ENCODE results near the gene KATNIP. TPM values are rescaled to one million over a fixed set of nuclear protein-coding genes. Genes with fewer than 3 reads are reported as not detected.

The KATNIP gene
- total and polyA plus RNA-seq, 2 donors (not counting 1 experiment from before 2014, with no cell fraction given): 11.4 to 22.8 TPM

GRCh38 chr16:27505297-27506236 is 44.4 kb upstream of the KATNIP start:
- Histone ChIP-seq H3K36me3 (ENCODE audit: control insufficient read depth, insufficient read depth, low read length) (peaks cover 25% of the 10 kb centered on the region), H3K27me3 (ENCODE audit: control insufficient read depth, insufficient read depth, low read length) (no peaks in the 10 kb centered on the region)
- no peak for DNase-seq (ENCODE audit: low read depth in 2 of 2)

GRCh38 chr16:27506771-27507170 is 43.2 kb upstream of the KATNIP start:
- DNase-seq (ENCODE audit: low read depth in 2 of 2): no peak
- H4K20me1 ChIP-seq (ENCODE audit: control insufficient read depth, extremely low read depth, insufficient read depth, low read length): no peaks in the 10 kb centered on the region
- H3K79me2 ChIP-seq (ENCODE audit: control insufficient read depth, insufficient read depth, low read length): no peaks in the 10 kb centered on the region
- no peak overlapping the region for H3K9ac ChIP-seq (ENCODE audit: insufficient read depth, low read length)
- H3K27me3 ChIP-seq (ENCODE audit: control insufficient read depth, insufficient read depth, low read length): no peaks in the 10 kb centered on the region
- no peaks in the 10 kb centered on the region for H3K9me3 ChIP-seq (ENCODE audit: control insufficient read depth, insufficient read depth, low read depth, low read length)
- no peak overlapping the region for H2AFZ ChIP-seq (ENCODE audit: low read length)
- no peak overlapping the region for H3K4me3 ChIP-seq (replicated peaks in 1 of 4; ENCODE audit: control extremely low read depth in 1 of 4, insufficient read depth in 1 of 4, low read depth in 3 of 4, low read length in 4 of 4)
- no peaks in the 10 kb centered on the region for H3K4me1 ChIP-seq (ENCODE audit: control insufficient read depth, extremely low read depth, insufficient read depth, low read length)
- H3K4me2 ChIP-seq (ENCODE audit: extremely low read depth, insufficient read depth, low read length): no peak overlapping the region
- H3K27ac ChIP-seq (ENCODE audit: insufficient read depth, low read length): no peak overlapping the region
- no peak for TF ChIP-seq EZH2 (IDR thresholded peaks at IDR 0.05; ENCODE audit: low read length, missing control alignments)
- TF ChIP-seq CTCF (conservative IDR thresholded peaks at IDR 0.05 in 1 of 2, IDR thresholded peaks at IDR 0.05 in 1 of 2; ENCODE audit: low read depth in 1 of 2, low read length in 2 of 2): no peak
- peaks cover 22% of the 10 kb centered on the region for H3K36me3 ChIP-seq (ENCODE audit: control insufficient read depth, insufficient read depth, low read length)

More at GRCh38 chr16:27505297-27506236, 44.4 kb upstream of the KATNIP start:
- Histone ChIP-seq H3K4me1 (ENCODE audit: control insufficient read depth, extremely low read depth, insufficient read depth, low read length) (no peaks in the 10 kb centered on the region), H3K79me2 (ENCODE audit: control insufficient read depth, insufficient read depth, low read length) (no peaks in the 10 kb centered on the region), H3K9me3 (ENCODE audit: control insufficient read depth, insufficient read depth, low read depth, low read length) (no peaks in the 10 kb centered on the region), H2AFZ (ENCODE audit: low read length) (no peak overlapping the region), H4K20me1 (ENCODE audit: control insufficient read depth, extremely low read depth, insufficient read depth, low read length) (no peaks in the 10 kb centered on the region), H3K27ac (ENCODE audit: insufficient read depth, low read length) (no peak overlapping the region), H3K4me3 (replicated peaks in 1 of 4; ENCODE audit: control extremely low read depth in 1 of 4, insufficient read depth in 1 of 4, low read depth in 3 of 4, low read length in 4 of 4) (no peak overlapping the region), H3K9ac (ENCODE audit: insufficient read depth, low read length) (no peak overlapping the region), H3K4me2 (ENCODE audit: extremely low read depth, insufficient read depth, low read length) (no peak overlapping the region)
- TF ChIP-seq EZH2 (IDR thresholded peaks at IDR 0.05; ENCODE audit: low read length, missing control alignments) (no peak), CTCF (conservative IDR thresholded peaks at IDR 0.05 in 1 of 2, IDR thresholded peaks at IDR 0.05 in 1 of 2; ENCODE audit: low read depth in 1 of 2, low read length in 2 of 2) (no peak)

- no peak overlapping the region for H3K4me2 ChIP-seq (ENCODE audit: extremely low read depth, insufficient read depth, low read length)
- no peak overlapping the region for H3K9ac ChIP-seq (ENCODE audit: insufficient read depth, low read length)
- no peak for DNase-seq (ENCODE audit: low read depth in 2 of 2)
- no peaks in the 10 kb centered on the region for H3K27me3 ChIP-seq (ENCODE audit: control insufficient read depth, insufficient read depth, low read length)
- H3K79me2 ChIP-seq (ENCODE audit: control insufficient read depth, insufficient read depth, low read length): no peaks in the 10 kb centered on the region
- TF ChIP-seq CTCF (conservative IDR thresholded peaks at IDR 0.05 in 1 of 2, IDR thresholded peaks at IDR 0.05 in 1 of 2; ENCODE audit: low read depth in 1 of 2, low read length in 2 of 2) (no peak), EZH2 (IDR thresholded peaks at IDR 0.05; ENCODE audit: low read length, missing control alignments) (no peak)
- no peak overlapping the region for H2AFZ ChIP-seq (ENCODE audit: low read length)
- H3K4me3 ChIP-seq (replicated peaks in 1 of 4; ENCODE audit: control extremely low read depth in 1 of 4, insufficient read depth in 1 of 4, low read depth in 3 of 4, low read length in 4 of 4): no peak overlapping the region
- H4K20me1 ChIP-seq (ENCODE audit: control insufficient read depth, extremely low read depth, insufficient read depth, low read length): no peaks in the 10 kb centered on the region
- peaks cover 23% of the 10 kb centered on the region for H3K36me3 ChIP-seq (ENCODE audit: control insufficient read depth, insufficient read depth, low read length)
- H3K4me1 ChIP-seq (ENCODE audit: control insufficient read depth, extremely low read depth, insufficient read depth, low read length): no peaks in the 10 kb centered on the region
- no peak overlapping the region for H3K27ac ChIP-seq (ENCODE audit: insufficient read depth, low read length)
- no peaks in the 10 kb centered on the region for H3K9me3 ChIP-seq (ENCODE audit: control insufficient read depth, insufficient read depth, low read depth, low read length)
These were observed 41.5 kb upstream of the KATNIP start for GRCh38 chr16:27508476-27508875.

Measured in fibroblast of lung (primary cell).